HepG2 (cell line): ENCODE data around the gene SRGAP3. TPM values are rescaled to one million over a fixed set of nuclear protein-coding genes. Genes with fewer than 3 reads are reported as not detected.

Experiments used
- ATAC-seq: fragments of 200-7000 bp; cut with Tn5 transposase; 3 replicates; pipeline ENCODE4 v1.9.1; 2020; ENCODE audit warnings: mild to moderate bottlenecking, moderate library complexity
- BruUV-seq: library from RNA; stranded (reverse); fragments of 400-500 nt; replicated peaks from 2 replicates; lab custom pipeline; 2021; lab: Mats Ljungman, UMichigan
- CTCF ChIA-PET: fragments of 300-600 bp; formaldehyde crosslinking; extraction: SDS; loops from one replicate; lab custom pipeline; 2021; ENCODE audit warnings: low total read pairs, inconsistent platforms, low intra/inter-chr PET ratio; lab: Yijun Ruan, JAX
- POLR2A ChIA-PET: fragments of 350-600 bp; sonication (Branson Sonifier 250); formaldehyde crosslinking; loops from one replicate; lab custom pipeline; 2020; ENCODE audit warnings: antibody characterized with exemption, inconsistent platforms; lab: Yijun Ruan, JAX
- DNase-seq: peaks from one replicate; pipeline ENCODE4 v3.0.0-alpha.2; 2015; ENCODE audit warnings: low spot score
- FAIRE-seq: peaks from 3 replicates; lab custom pipeline; 2011; peaks lifted over from hg19 to GRCh38; lab: Jason Lieb, UNC
- H2AFZ ChIP-seq: one replicate; pipeline ENCODE4 v1.6.1; 2011; ENCODE audit warnings: low read length, inconsistent platforms
- H3K27ac ChIP-seq: fragments of 300-600 bp; 3 replicates; pipeline ENCODE4 v1.8.0; 2011; ENCODE audit warnings: mixed run types, mild to moderate bottlenecking, mixed read lengths, low read length, inconsistent platforms; ENCODE audit not compliant: insufficient read depth; ENCODE audit errors: extremely low read length
- H3K27me3 ChIP-seq, 2 experiments: fragments of 200-600 bp in 1 of 2; 2 replicates in 1 of 2; 3 replicates in 1 of 2; pipeline versions ENCODE4 v1.6.0 to v1.8.0; 2011; ENCODE audit warnings: low read length in 2 of 2, mild to moderate bottlenecking in 2 of 2, moderate library complexity in 2 of 2, inconsistent platforms in 1 of 2; ENCODE audit not compliant: insufficient read depth in 2 of 2, control insufficient read depth in 1 of 2
- H3K36me3 ChIP-seq, 2 experiments: fragments of 200-600 bp in 1 of 2; replicated peaks in 1 of 2; 2 replicates in 1 of 2; 3 replicates in 1 of 2; pipeline versions ENCODE4 v1.5.1 to v1.8.0; 2011; ENCODE audit warnings: low read length in 2 of 2, inconsistent platforms in 1 of 2; ENCODE audit not compliant: insufficient read depth in 2 of 2, control insufficient read depth in 1 of 2
- H3K4me1 ChIP-seq: 2 replicates; pipeline ENCODE4 v1.5.1; 2012; ENCODE audit warnings: low read length, inconsistent platforms; ENCODE audit not compliant: insufficient read depth
- H3K4me2 ChIP-seq: 2 replicates; pipeline ENCODE4 v1.6.0; 2011; ENCODE audit warnings: low read depth, low read length, inconsistent platforms
- H3K4me3 ChIP-seq, 3 experiments: fragments of 200-600 bp in 1 of 3; sonication (generic), shearing (Covaris generic) in 1 of 3; replicated peaks in 1 of 3; 2 replicates each; pipeline ENCODE4 v1.5.1; 2011 to 2016; ENCODE audit warnings: low read length in 3 of 3, inconsistent platforms in 2 of 3, low read depth in 2 of 3, mild to moderate bottlenecking in 2 of 3, control low read depth in 1 of 3, mixed read lengths in 1 of 3; ENCODE audit not compliant: insufficient read depth in 1 of 3
- H3K79me2 ChIP-seq: one replicate; pipeline ENCODE4 v1.6.1; 2011; ENCODE audit warnings: low read length, inconsistent platforms; ENCODE audit not compliant: insufficient read depth
- H3K9ac ChIP-seq: 2 replicates; pipeline ENCODE4 v1.6.0; 2011; ENCODE audit warnings: mild to moderate bottlenecking, low read depth, low read length, inconsistent platforms; ENCODE audit not compliant: insufficient read depth
- H3K9me3 ChIP-seq: 2 replicates; pipeline ENCODE4 v1.5.1; 2012; ENCODE audit warnings: mild to moderate bottlenecking, low read length
- H4K20me1 ChIP-seq: 2 replicates; pipeline ENCODE4 v1.6.0; 2011; ENCODE audit warnings: inconsistent platforms, mild to moderate bottlenecking, low read length, moderate library complexity; ENCODE audit not compliant: insufficient read depth
- KDM4B ChIP-seq: sonication (generic); formaldehyde crosslinking; IDR thresholded peaks from 2 replicates; pipeline ENCODE4 v1.4.0; 2020; ENCODE audit warnings: missing genetic modification reagents
- ZFP90 ChIP-seq: sonication (generic); formaldehyde crosslinking; IDR thresholded peaks from 2 replicates; pipeline ENCODE4 v1.8.0; 2022; ENCODE audit warnings: missing genetic modification reagents, mild to moderate bottlenecking, inconsistent platforms, borderline replicate concordance
- ZNF142 ChIP-seq: sonication (generic); formaldehyde crosslinking; IDR thresholded peaks from 2 replicates; pipeline ENCODE4 v1.4.0; 2020; ENCODE audit warnings: missing genetic modification reagents
- ZNF264 ChIP-seq: sonication (generic); formaldehyde crosslinking; IDR thresholded peaks from 2 replicates; pipeline ENCODE4 v1.4.0; 2020; ENCODE audit warnings: missing genetic modification reagents
- ZNF564 ChIP-seq: sonication (generic); formaldehyde crosslinking; IDR thresholded peaks from 2 replicates; pipeline ENCODE4 v1.8.1; 2023; ENCODE audit warnings: mild to moderate bottlenecking, missing genetic modification reagents
- in situ Hi-C: cut with HindIII; loops from 2 replicates; pipeline ENCODE4 v1.10.0; 2017; ENCODE audit warnings: low pct_unique_long_range_greater_than_20kb; ENCODE audit not compliant: extremely low pct_ligation_motif_present
- intact Hi-C: fragments of 100-400 bp; cut with micrococcal nuclease; formaldehyde crosslinking; loops from one replicate; pipeline ENCODE4 v1.10.0; 2022; ENCODE audit not compliant: unreplicated experiment
- polyA plus RNA-seq, 8 experiments: library from polyadenylated mRNA; depleted of rRNA in 3 of 8; stranded (reverse) in 7 of 8; unstranded in 1 of 8; fragments of >200 nt; fragmentation: Illumina TruSeq in 4 of 8; extraction: Trizol in 4 of 8; gene quantifications; 2 replicates each; pipeline versions ENCODE4 v1.2.1 to v1.2.3, GENCODE V29; 2011 to 2016; ENCODE audit warnings: low read depth in 4 of 8, missing spikeins in 1 of 8, mixed read lengths in 1 of 8; ENCODE audit not compliant: insufficient read depth in 1 of 8
- total RNA-seq, 5 experiments: library from RNA; depleted of rRNA; stranded (reverse); fragments of >200 nt; fragmentation: Illumina TruSeq; extraction: Trizol; gene quantifications; 2 replicates each; pipeline ENCODE4 v1.2.3, GENCODE V29; 2016; ENCODE audit warnings: low read depth in 1 of 5

SRGAP3 gene
- total and polyA plus RNA-seq, 2 of the 13 experiments (the other 11 are each of a cell fraction or from before 2014, with no cell fraction given): 1.2 to 1.4 TPM

GRCh38 chr3:8953313-8953712 is 296.1 kb downstream of the SRGAP3 start:
- Histone ChIP-seq H4K20me1 (no peaks in the 10 kb centered on the region), H3K9me3 (no peaks in the 10 kb centered on the region), H3K4me1 (peaks cover 18% of the 10 kb centered on the region), H3K4me3 (no peak overlapping the region), H2AFZ (no peak overlapping the region), H3K79me2 (peaks cover 32% of the 10 kb centered on the region), H3K27ac (no peak overlapping the region), H3K4me2 (no peak overlapping the region)
- intact Hi-C loops: no loop called here
- no TSS peak for BruUV-seq
- no peak for FAIRE-seq
- no peak for DNase-seq
- ATAC-seq: no peak
- TF ChIP-seq KDM4B (CRISPR knock-in tag) (no peak), ZFP90 (CRISPR knock-in tag) (no peak), ZNF142 (CRISPR knock-in tag) (no peak), ZNF264 (CRISPR knock-in tag) (no peak), ZNF564 (CRISPR knock-in tag) (no peak)
- TF ChIP-seq, all 625 proteins: peak for 0
- no peak overlapping the region for H3K9ac ChIP-seq
- in situ Hi-C loops: no loop called here
- H3K36me3 ChIP-seq: peaks cover 0 to 23% of the 10 kb centered on the region in 2 experiments; a peak in 3 of 5 replicates
- ChIA-PET POLR2A (no interaction called here), CTCF (no interaction called here)
- no peaks in the 10 kb centered on the region for H3K27me3 ChIP-seq
